Activated T-cell treated with anti-CD3 and anti-CD28 coated beads for 1 hour (primary cell): ENCODE measurements around the gene LLGL2.
A peak's percentile ranks its signal among the peaks of the same experiment; 100 is the strongest.
"Not testable (repeated sequence)": the region's sequence is repeated elsewhere in the genome, so short reads cannot be mapped to it uniquely, and the experiment has no call there.

Experiments
- DNase-seq: peaks from one replicate; pipeline ENCODE4 v3.0.0-alpha.2; 2020; ENCODE audit warnings: low read depth

Gene LLGL2

GRCh38 chr17:75592348-75593020 is 67.0 kb downstream of the LLGL2 start:
- no peak for DNase-seq

GRCh38 chr17:75593430-75593829 is 67.9 kb downstream of the LLGL2 start:
- not testable (repeated sequence) for DNase-seq

- DNase-seq: no peak
Observed at GRCh38 chr17:75594499-75595283, 69.2 kb downstream of the LLGL2 start.

- no peak for DNase-seq
Observed at GRCh38 chr17:75595284-75595919, 69.9 kb downstream of the LLGL2 start.

- no peak for DNase-seq
Observed at GRCh38 chr17:75595920-75596313, 70.4 kb downstream of the LLGL2 start.

GRCh38 chr17:75596320-75597087 is 71.0 kb downstream of the LLGL2 start:
- DNase-seq: no peak

GRCh38 chr17:75601057-75601987 is 75.8 kb downstream of the LLGL2 start:
- peak; percentile 57 for DNase-seq

GRCh38 chr17:75602644-75603043 is 77.1 kb downstream of the LLGL2 start:
- DNase-seq: no peak

- DNase-seq: no peak
Observed at GRCh38 chr17:75603123-75603522, 77.6 kb downstream of the LLGL2 start.

GRCh38 chr17:75604034-75604695 is 78.7 kb downstream of the LLGL2 start:
- no peak for DNase-seq

GRCh38 chr17:75605790-75606189 is 80.3 kb downstream of the LLGL2 start:
- DNase-seq: no peak

GRCh38 chr17:75607086-75607485 is 81.6 kb downstream of the LLGL2 start:
- DNase-seq: no peak

GRCh38 chr17:75610103-75610984 is 84.8 kb downstream of the LLGL2 start:
- no peak for DNase-seq

- no peak for DNase-seq
Observed at GRCh38 chr17:75611851-75612429, 86.4 kb downstream of the LLGL2 start.

- no peak for DNase-seq
Observed at GRCh38 chr17:75612906-75613626, 87.6 kb downstream of the LLGL2 start.

- no peak for DNase-seq
Observed at GRCh38 chr17:75614006-75614405, 88.5 kb downstream of the LLGL2 start.

GRCh38 chr17:75614556-75615270 is 89.2 kb downstream of the LLGL2 start:
- DNase-seq: no peak

GRCh38 chr17:75615301-75615700 is 89.8 kb downstream of the LLGL2 start:
- no peak for DNase-seq
